LNCAP (cell line): ENCODE measurements around the gene NUBP2.

Experiments used
- TF ChIP-seq, protein P1 (sequence below): fragments of 450-650 bp; IDR thresholded peaks from 2 replicates; pipeline ENCODE4 v1.5.1; 2017; ENCODE audit warnings: mild to moderate bottlenecking

The NUBP2 gene

DNA sequence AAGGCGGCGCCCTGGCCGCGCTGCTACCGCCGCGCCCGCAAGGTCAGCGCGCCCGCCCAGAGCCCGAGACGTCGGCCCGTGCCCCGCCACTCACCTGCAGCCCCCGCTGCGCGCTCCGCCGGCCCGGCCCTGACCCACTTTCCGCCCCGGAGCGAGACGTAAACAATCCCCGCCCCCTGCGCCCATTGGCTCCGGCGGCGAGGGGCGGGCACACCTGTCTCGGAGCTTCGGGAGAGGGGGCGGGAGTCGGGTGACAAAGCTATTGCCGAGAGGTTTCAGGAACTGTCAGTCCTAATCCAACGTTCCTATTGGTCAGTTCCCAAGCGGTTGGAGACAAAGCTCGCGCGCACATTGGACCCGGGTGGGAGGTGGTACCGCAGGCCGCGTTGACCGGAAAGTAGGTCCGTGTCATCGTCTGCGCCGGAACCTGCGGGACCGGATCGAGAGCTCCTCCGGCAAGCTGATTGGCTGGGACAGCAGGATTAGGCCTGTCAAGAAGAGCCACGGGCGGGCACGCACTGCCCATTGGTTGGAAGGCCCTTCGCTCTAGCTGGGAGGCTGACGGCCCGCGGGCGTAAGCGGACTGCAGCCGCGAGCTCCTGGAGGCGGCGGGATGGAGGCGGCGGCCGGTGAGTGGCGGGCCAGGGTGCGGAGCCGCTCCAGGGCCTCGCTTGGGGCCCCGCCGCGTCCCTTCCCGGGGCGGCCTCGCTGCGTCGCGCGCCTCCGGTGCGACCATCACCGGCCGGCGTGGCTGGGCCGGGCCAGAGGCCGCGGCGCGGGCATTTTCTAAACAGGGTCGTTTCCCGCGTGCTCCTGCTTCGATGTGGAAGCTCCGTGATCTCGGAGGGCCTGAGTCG, at the start of gene NUBP2, which contains the start of gene SPSB3:
TSS of gene NUBP2 (plus strand) at position 553 of the 857 bp plus-strand sequence. CDS start at position 614, 61 bp downstream.
TSS of gene SPSB3 (minus strand) at position 164 of the 857 bp plus-strand sequence. CDS start 1,088 bp downstream, outside the sequence.
- TF ChIP-seq, protein P1, sequence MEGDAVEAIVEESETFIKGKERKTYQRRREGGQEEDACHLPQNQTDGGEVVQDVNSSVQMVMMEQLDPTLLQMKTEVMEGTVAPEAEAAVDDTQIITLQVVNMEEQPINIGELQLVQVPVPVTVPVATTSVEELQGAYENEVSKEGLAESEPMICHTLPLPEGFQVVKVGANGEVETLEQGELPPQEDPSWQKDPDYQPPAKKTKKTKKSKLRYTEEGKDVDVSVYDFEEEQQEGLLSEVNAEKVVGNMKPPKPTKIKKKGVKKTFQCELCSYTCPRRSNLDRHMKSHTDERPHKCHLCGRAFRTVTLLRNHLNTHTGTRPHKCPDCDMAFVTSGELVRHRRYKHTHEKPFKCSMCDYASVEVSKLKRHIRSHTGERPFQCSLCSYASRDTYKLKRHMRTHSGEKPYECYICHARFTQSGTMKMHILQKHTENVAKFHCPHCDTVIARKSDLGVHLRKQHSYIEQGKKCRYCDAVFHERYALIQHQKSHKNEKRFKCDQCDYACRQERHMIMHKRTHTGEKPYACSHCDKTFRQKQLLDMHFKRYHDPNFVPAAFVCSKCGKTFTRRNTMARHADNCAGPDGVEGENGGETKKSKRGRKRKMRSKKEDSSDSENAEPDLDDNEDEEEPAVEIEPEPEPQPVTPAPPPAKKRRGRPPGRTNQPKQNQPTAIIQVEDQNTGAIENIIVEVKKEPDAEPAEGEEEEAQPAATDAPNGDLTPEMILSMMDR: no peak

DNA sequence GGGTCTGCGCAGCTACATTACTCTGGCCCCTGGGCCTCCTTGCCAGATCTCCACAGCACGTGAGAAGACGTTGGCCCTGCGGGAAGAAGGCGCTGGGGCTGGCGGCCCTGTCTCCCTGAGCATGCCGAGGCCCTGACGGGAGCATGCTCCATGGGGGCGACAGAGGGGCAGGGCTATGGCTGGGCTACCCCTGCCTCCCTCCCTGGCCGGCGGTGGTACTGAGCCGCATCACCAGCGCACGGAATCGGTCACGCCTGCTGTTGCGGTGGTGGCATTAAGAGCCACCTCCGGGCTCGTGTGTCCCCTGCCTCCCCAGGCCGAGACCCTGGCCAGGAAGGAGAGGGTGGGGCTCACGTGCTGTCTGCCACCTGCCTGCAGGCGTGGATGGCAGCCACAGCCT, 48.6 kb upstream of the NUBP2 start:
- TF ChIP-seq, protein P1: no peak

GRCh38 chr16:1734816-1735215, 47.9 kb upstream of the NUBP2 start:
- TF ChIP-seq, protein P1: no peak

GRCh38 chr16:1740234-1740633, 42.5 kb upstream of the NUBP2 start:
- TF ChIP-seq, protein P1: no peak

DNA sequence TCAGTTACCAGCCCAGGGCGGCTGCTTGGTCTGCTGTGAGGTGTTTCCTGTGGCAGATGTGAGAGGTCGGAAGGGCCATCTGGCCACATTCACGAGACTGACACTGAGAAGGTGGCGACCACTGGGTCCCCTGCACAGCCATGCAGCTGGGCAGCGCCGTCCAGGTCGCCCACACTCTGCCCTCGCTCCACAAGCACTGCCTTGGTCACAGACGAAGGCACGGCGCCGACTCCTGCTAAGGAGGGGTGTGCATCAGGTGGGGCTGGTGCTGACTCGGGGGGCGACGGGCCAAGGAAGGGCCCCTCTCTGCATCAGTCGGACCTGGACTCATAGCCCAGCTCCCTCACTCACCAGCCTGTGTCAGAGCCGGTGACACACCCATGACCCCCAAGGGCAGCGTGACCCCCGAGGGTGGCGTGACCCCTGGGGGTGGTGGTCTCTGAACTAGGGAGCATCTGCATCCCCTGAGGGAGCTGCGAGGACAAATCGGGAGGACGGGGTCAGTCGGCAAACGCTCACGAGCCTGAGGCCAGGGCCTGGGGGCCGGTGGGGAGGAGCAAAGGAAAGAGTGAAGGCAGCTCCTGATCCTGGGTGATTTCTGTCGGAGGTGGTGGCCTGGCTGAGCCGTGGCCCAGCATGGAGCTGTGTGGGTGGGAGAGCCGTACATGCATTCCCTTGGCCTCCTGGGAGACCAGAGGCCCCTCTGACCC, 41.8 kb upstream of the NUBP2 start:
- TF ChIP-seq, protein P1: no peak

DNA sequence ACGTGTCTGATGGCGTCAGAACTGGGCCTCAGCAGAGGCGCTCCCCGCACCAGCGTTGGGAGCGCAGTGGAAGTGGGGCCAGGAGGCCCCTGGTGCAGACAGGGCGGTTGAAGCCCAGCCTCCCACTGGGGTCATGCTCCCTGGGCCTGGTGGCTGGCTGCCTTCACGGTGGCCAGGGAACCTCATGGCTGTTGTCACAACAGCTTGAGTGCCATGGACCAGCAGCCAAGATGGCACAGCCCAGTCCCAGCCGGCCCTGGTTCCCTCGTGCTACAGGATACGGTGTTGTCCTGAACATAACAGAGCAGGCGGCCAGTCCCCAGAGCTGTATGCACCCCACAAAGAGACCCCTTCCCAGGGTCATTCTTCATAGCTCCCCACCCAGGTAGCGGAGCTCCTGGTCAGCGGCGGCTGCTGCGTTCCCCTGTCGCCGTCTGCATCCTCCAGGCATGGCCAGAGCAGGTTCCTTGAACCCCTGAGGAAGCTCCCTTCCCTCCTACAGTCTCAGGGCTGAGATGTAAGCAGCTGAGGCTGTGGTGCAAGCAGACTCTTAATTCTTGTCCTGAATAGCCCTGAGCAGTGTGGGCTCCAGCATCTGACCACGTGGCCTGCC, 41.1 kb upstream of the NUBP2 start:
- TF ChIP-seq, protein P1: no peak
